IMR-90 (cell line): ENCODE data around the gene MAN1A2. TPM values are rescaled to one million over a fixed set of nuclear protein-coding genes. Genes with fewer than 3 reads are reported as not detected.

Source experiments
- ATAC-seq: fragments of 200-7000 bp; cut with Tn5 transposase; 2 replicates; pipeline ENCODE4 v1.9.1; 2020; ENCODE audit warnings: low read depth, mild to moderate bottlenecking, moderate library complexity
- BruUV-seq: library from RNA; stranded (reverse); fragments of 400-500 nt; replicated peaks from 2 replicates; lab custom pipeline; 2021; lab: Mats Ljungman, UMichigan
- CTCF ChIA-PET: fragments of 300-600 bp; formaldehyde crosslinking; extraction: SDS; loops from one replicate; lab custom pipeline; 2021; ENCODE audit warnings: antibody characterized with exemption; lab: Yijun Ruan, JAX
- POLR2A ChIA-PET: fragments of 300-600 bp; sonication (Branson Sonifier 250); formaldehyde crosslinking; loops from one replicate; lab custom pipeline; 2022; ENCODE audit warnings: antibody characterized with exemption; ENCODE audit not compliant: unreplicated experiment; lab: Charles Lee
- DNase-seq: peaks from one replicate; pipeline ENCODE4 v3.0.0; 2013
- H2AFZ ChIP-seq: replicated peaks from 2 replicates; pipeline ENCODE3; 2013; ENCODE audit warnings: low read length, mild to moderate bottlenecking; ENCODE audit not compliant: poor library complexity
- H2AK5ac ChIP-seq: 2 replicates; pipeline ENCODE4 v1.6.1; 2013; ENCODE audit warnings: low read depth, low read length, inconsistent platforms
- H2AK9ac ChIP-seq: replicated peaks from 2 replicates; pipeline ENCODE3; 2013; ENCODE audit warnings: mild to moderate bottlenecking, low read depth, low read length, moderate library complexity; ENCODE audit not compliant: poor library complexity
- H2BK120ac ChIP-seq: 2 replicates; pipeline ENCODE4 v1.6.1; 2013; ENCODE audit warnings: low read depth, low read length, inconsistent platforms
- H2BK15ac ChIP-seq: 3 replicates; pipeline ENCODE4 v1.6.1; 2013; ENCODE audit warnings: low read depth, low read length, inconsistent platforms
- H2BK20ac ChIP-seq: 2 replicates; pipeline ENCODE4 v1.6.1; 2013; ENCODE audit warnings: low read depth, mild to moderate bottlenecking, inconsistent platforms, low read length, moderate library complexity
- H2BK5ac ChIP-seq: 2 replicates; pipeline ENCODE4 v1.6.1; 2013; ENCODE audit warnings: mild to moderate bottlenecking, low read depth, low read length, inconsistent platforms; ENCODE audit not compliant: poor library complexity, severe bottlenecking
- H3K14ac ChIP-seq: replicated peaks from 2 replicates; pipeline ENCODE4 v1.6.1; 2013; ENCODE audit warnings: low read depth, low read length, inconsistent platforms
- H3K18ac ChIP-seq: 2 replicates; pipeline ENCODE4 v1.6.1; 2013; ENCODE audit warnings: low read depth, low read length, control low read depth
- H3K23ac ChIP-seq: 2 replicates; pipeline ENCODE4 v1.6.1; 2013; ENCODE audit warnings: low read depth, low read length, inconsistent platforms
- H3K27ac ChIP-seq: 2 replicates; pipeline ENCODE4 v1.5.1; 2013; ENCODE audit warnings: mild to moderate bottlenecking, control low read depth, low read length; ENCODE audit not compliant: insufficient read depth
- H3K27me3 ChIP-seq: 2 replicates; pipeline ENCODE4 v1.6.1; 2013; ENCODE audit warnings: low read length; ENCODE audit not compliant: control insufficient read depth, insufficient read depth
- H3K36me3 ChIP-seq: 2 replicates; pipeline ENCODE4 v1.6.1; 2013; ENCODE audit warnings: low read length, mixed read lengths; ENCODE audit not compliant: control insufficient read depth, insufficient read depth
- H3K4ac ChIP-seq: 2 replicates; pipeline ENCODE4 v1.6.1; 2013; ENCODE audit warnings: low read depth, low read length, inconsistent platforms
- H3K4me1 ChIP-seq: 2 replicates; pipeline ENCODE4 v1.6.1; 2013; ENCODE audit warnings: low read length, mixed read lengths; ENCODE audit not compliant: control insufficient read depth, insufficient read depth
- H3K4me2 ChIP-seq: 2 replicates; pipeline ENCODE4 v1.6.1; 2013; ENCODE audit warnings: low read depth, mild to moderate bottlenecking, control low read depth, low read length, moderate library complexity
- H3K4me3 ChIP-seq: 2 replicates; pipeline ENCODE4 v1.5.1; 2013; ENCODE audit warnings: low read depth, mild to moderate bottlenecking, control low read depth, low read length, moderate library complexity; ENCODE audit not compliant: insufficient read depth
- H3K56ac ChIP-seq: 2 replicates; pipeline ENCODE4 v1.6.1; 2013; ENCODE audit warnings: low read length, inconsistent platforms; ENCODE audit not compliant: insufficient read depth; ENCODE audit errors: extremely low read depth
- H3K79me1 ChIP-seq, 2 experiments: 2 replicates each; pipeline ENCODE4 v1.6.1; 2013; ENCODE audit warnings: low read length in 2 of 2, inconsistent platforms in 1 of 2, low read depth in 1 of 2
- H3K9ac ChIP-seq: 2 replicates; pipeline ENCODE4 v1.6.1; 2013; ENCODE audit warnings: low read depth, low read length, control low read depth
- H3K9me1 ChIP-seq: 2 replicates; pipeline ENCODE4 v1.6.1; 2013; ENCODE audit warnings: low read length, inconsistent platforms; ENCODE audit not compliant: insufficient read depth
- H3K9me3 ChIP-seq: 2 replicates; pipeline ENCODE4 v1.6.1; 2013; ENCODE audit warnings: low read length; ENCODE audit not compliant: control insufficient read depth, insufficient read depth
- H4K20me1 ChIP-seq: 2 replicates; pipeline ENCODE4 v1.6.1; 2013; ENCODE audit warnings: low read length, inconsistent platforms; ENCODE audit not compliant: insufficient read depth
- H4K5ac ChIP-seq: 2 replicates; pipeline ENCODE4 v1.6.1; 2013; ENCODE audit warnings: mild to moderate bottlenecking, low read depth, low read length, control low read depth
- H4K8ac ChIP-seq, 2 experiments: 2 replicates each; pipeline ENCODE4 v1.6.1; 2013; ENCODE audit warnings: low read depth in 2 of 2, low read length in 2 of 2, control low read depth in 1 of 2, inconsistent platforms in 1 of 2
- H4K91ac ChIP-seq: 2 replicates; pipeline ENCODE4 v1.6.1; 2013; ENCODE audit warnings: low read depth, low read length, inconsistent platforms; ENCODE audit not compliant: insufficient read depth
- BHLHE40 ChIP-seq: fragments of 150-350 bp; IDR thresholded peaks from 2 replicates; pipeline ENCODE4 v1.6.1; 2016; ENCODE audit warnings: mild to moderate bottlenecking, low read depth, low read length
- CEBPB ChIP-seq: IDR thresholded peaks from 2 replicates; pipeline ENCODE4 v1.6.1; 2012; ENCODE audit warnings: low read depth, low read length, improper control_type of control experiment
- POLR2A ChIP-seq: IDR thresholded peaks from 2 replicates; pipeline ENCODE4 v1.6.1; 2012; ENCODE audit warnings: mild to moderate bottlenecking, low read depth, low read length
- RAD21 ChIP-seq: IDR thresholded peaks from 2 replicates; pipeline ENCODE4 v1.6.1; 2012; ENCODE audit warnings: low read length, improper control_type of control experiment
- RFX5 ChIP-seq: IDR thresholded peaks from 2 replicates; pipeline ENCODE4 v1.8.0; 2012; ENCODE audit warnings: low read depth, mild to moderate bottlenecking, low read length, moderate library complexity
- WGBS, 2 experiments: methylation state at CpG; one replicate each; pipeline versions ENCODE4 v1.1.5 to v1.1.7; 2013; ENCODE audit warnings: missing lambda C conversion rate in 2 of 2; ENCODE audit not compliant: insufficient read length in 1 of 2; ENCODE audit errors: extremely low coverage in 2 of 2; 5-methylcytosine and 5-hydroxymethylcytosine counted together
- dilution Hi-C: fragments of 300-500 bp; cut with HindIII; formaldehyde crosslinking; loops from one replicate; pipeline ENCODE4 v1.14.3; 2018; ENCODE audit warnings: low sequenced_read_pairs; ENCODE audit not compliant: unreplicated experiment
- in situ Hi-C: fragments of 300-500 bp; cut with MboI; formaldehyde crosslinking; loops from 3 replicates; pipeline ENCODE4 v1.14.3; 2019; ENCODE audit warnings: low sequenced_read_pairs, inconsistent platforms, mixed read lengths
- intact Hi-C: fragments of 100-400 bp; cut with micrococcal nuclease; formaldehyde crosslinking; loops from 2 replicates; pipeline ENCODE4 v1.10.0; 2022
- polyA plus RNA-seq, 3 experiments: library from polyadenylated mRNA; depleted of rRNA; stranded (reverse); fragments of >200 nt; gene quantifications; 2 replicates each; pipeline ENCODE4 v1.2.3, GENCODE V29; 2012; ENCODE audit warnings: low replicate concordance in 1 of 3
- total RNA-seq: library from RNA; depleted of rRNA; stranded (reverse); fragments of >200 nt; gene quantifications from 2 replicates; pipeline ENCODE4 v1.2.3, GENCODE V29; 2012
- TF ChIP-seq, protein P1 (sequence below): fragments of 150-350 bp; IDR thresholded peaks from 2 replicates; pipeline ENCODE4 v1.6.1; 2017; ENCODE audit warnings: mild to moderate bottlenecking, antibody characterized with exemption, low read length, low read depth

Gene MAN1A2
- total and polyA plus RNA-seq, 2 of the 4 experiments (the other 2 are of a cell fraction): 12.4 to 29.4 TPM

- Histone ChIP-seq H3K14ac (no peak overlapping the region), H2BK15ac (no peak overlapping the region), H3K23ac (no peak overlapping the region), H2AK5ac (no peak overlapping the region), H2AK9ac (no peak overlapping the region), H3K9ac (no peak overlapping the region), H2BK120ac (no peak overlapping the region), H3K27ac (no peak overlapping the region), H3K9me3 (no peaks in the 10 kb centered on the region), H3K4me1 (no peaks in the 10 kb centered on the region), H4K8ac (no peak overlapping the region), H3K4me3 (no peak overlapping the region), H2BK5ac (no peak overlapping the region), H2AFZ (no peak overlapping the region), H4K91ac (no peak overlapping the region), H4K5ac (no peak overlapping the region), H3K27me3 (peaks cover 10% of the 10 kb centered on the region), H3K4ac (no peak overlapping the region), H4K20me1 (no peaks in the 10 kb centered on the region), H3K36me3 (no peaks in the 10 kb centered on the region), H3K56ac (no peak overlapping the region), H3K18ac (no peak overlapping the region), H3K79me1 (no peaks in the 10 kb centered on the region), H2BK20ac (no peak overlapping the region), H3K4me2 (no peak overlapping the region), H3K9me1 (0 out of 2 replicates have a peak, but pooled peaks cover 3% of the 10 kb centered on the region)
- in situ Hi-C loops: no loop called here
- TF ChIP-seq CEBPB (no peak), POLR2A (no peak), RAD21 (no peak), RFX5 (no peak), BHLHE40 (no peak)
- TF ChIP-seq, protein P1, sequence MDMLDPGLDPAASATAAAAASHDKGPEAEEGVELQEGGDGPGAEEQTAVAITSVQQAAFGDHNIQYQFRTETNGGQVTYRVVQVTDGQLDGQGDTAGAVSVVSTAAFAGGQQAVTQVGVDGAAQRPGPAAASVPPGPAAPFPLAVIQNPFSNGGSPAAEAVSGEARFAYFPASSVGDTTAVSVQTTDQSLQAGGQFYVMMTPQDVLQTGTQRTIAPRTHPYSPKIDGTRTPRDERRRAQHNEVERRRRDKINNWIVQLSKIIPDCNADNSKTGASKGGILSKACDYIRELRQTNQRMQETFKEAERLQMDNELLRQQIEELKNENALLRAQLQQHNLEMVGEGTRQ: no peak
- no peak for DNase-seq
- no TSS peak for BruUV-seq
- ChIA-PET CTCF (no interaction called here), POLR2A (no interaction called here)
- intact Hi-C loops: loop anchor here (10.0 kb wide), 3 partner anchors 127 to 577 kb away; no protein-coding TSS in a partner anchor
- dilution Hi-C loops: no loop called here
- no CpG with 5 or more reads among the region's 1 CpG for WGBS, 2 experiments
- no peak for ATAC-seq
These were observed 49.2 kb upstream of the MAN1A2 start for GRCh38 chr1:117318011-117318410.
